Measurements from ENCODE around the gene DLD. TPM values are rescaled to one million over a fixed set of nuclear protein-coding genes. Genes with fewer than 3 reads are reported as not detected.
A peak's percentile ranks its signal among the peaks of the same experiment; 100 is the strongest.

The DLD gene
- total and polyA plus RNA-seq, 2 of the 8 experiments (the other 6 are each of a cell fraction or from before 2014, with no cell fraction given): 63.7 to 88.5 TPM

GRCh38 chr7:107843184-107843583, 47.8 kb upstream of the DLD start:
- FAIRE-seq (no peak), DNase-seq (ENCODE audit: low read depth in 1 of 2, low spot score in 2 of 2) (no peak)
- H3K9me3 ChIP-seq (ENCODE audit: insufficient read depth in 2 of 2, low read depth in 1 of 2, low read length in 1 of 2): peaks cover 3 to 12% of the 10 kb centered on the region in 2 experiments; a peak in 2 of 4 replicates
- H3K4me3 ChIP-seq (ENCODE audit: extremely low read depth in 1 of 4, insufficient read depth in 2 of 4, low read depth in 3 of 4, low read length in 4 of 4): no peak overlapping the region
- no peak overlapping the region for H3K4me2 ChIP-seq (ENCODE audit: insufficient read depth in 1 of 2, low read depth in 2 of 2, low read length in 2 of 2)
- no peaks in the 10 kb centered on the region for H3K27me3 ChIP-seq (replicated peaks in 1 of 4; ENCODE audit: control insufficient read depth in 3 of 4, extremely low read depth in 1 of 4, insufficient read depth in 3 of 4, low read length in 3 of 4)
- 0 out of 2 replicates have a peak overlapping the region, but pooled peaks have one; percentile 2 for H2AFZ ChIP-seq (ENCODE audit: low read length)
- H3K36me3 ChIP-seq (ENCODE audit: control insufficient read depth in 2 of 4, insufficient read depth in 4 of 4, low read length in 3 of 4): no peaks in the 10 kb centered on the region
- no peak overlapping the region for H3K9ac ChIP-seq (replicated peaks in 1 of 4; ENCODE audit: extremely low read depth in 1 of 4, low read depth in 3 of 4, low read length in 3 of 4)
- TF ChIP-seq CTBP2 (IDR thresholded peaks at IDR 0.05; ENCODE audit: borderline replicate concordance, insufficient read depth, insufficient read length, low read length) (no peak), SP1 (IDR thresholded peaks at IDR 0.05; ENCODE audit: low read depth, low read length) (no peak), RFX5 (IDR thresholded peaks at IDR 0.05; ENCODE audit: borderline replicate concordance, low read depth, low read length) (no peak), JUND (IDR thresholded peaks at IDR 0.05; ENCODE audit: low read length) (no peak), SRF (IDR thresholded peaks at IDR 0.05; ENCODE audit: low read depth, low read length) (no peak), GABPA (IDR thresholded peaks at IDR 0.05; ENCODE audit: borderline replicate concordance, insufficient read depth, low read length) (no peak), SP2 (IDR thresholded peaks at IDR 0.05; ENCODE audit: low read length) (no peak), EGR1 (IDR thresholded peaks at IDR 0.05; ENCODE audit: borderline replicate concordance, low read depth, low read length) (no peak), TBP (IDR thresholded peaks at IDR 0.05; ENCODE audit: low read depth, low read length) (no peak), BRCA1 (IDR thresholded peaks at IDR 0.05; ENCODE audit: low read depth, low read length) (no peak), HDAC2 (IDR thresholded peaks at IDR 0.05; ENCODE audit: borderline replicate concordance in 1 of 2, low read depth in 2 of 2, low read length in 2 of 2) (no peak), KDM4A (IDR thresholded peaks at IDR 0.05; ENCODE audit: low read depth, low read length, severe bottlenecking) (no peak)
- H4K91ac ChIP-seq (replicated peaks; ENCODE audit: insufficient read length, low read length): no peak overlapping the region
- H4K20me1 ChIP-seq (replicated peaks in 1 of 2; ENCODE audit: control insufficient read depth in 1 of 2, insufficient read depth in 2 of 2, low read length in 2 of 2): no peaks in the 10 kb centered on the region
- H2BK5ac ChIP-seq (ENCODE audit: low read depth, low read length): no peak overlapping the region
- POLR2A ChIA-PET (ENCODE audit: partially characterized antibody): no interaction called here
- H3K27ac ChIP-seq (ENCODE audit: low read depth, low read length): no peak overlapping the region
- H3K79me2 ChIP-seq (ENCODE audit: control insufficient read depth in 1 of 2, insufficient read depth in 2 of 2, low read length in 2 of 2): no peaks in the 10 kb centered on the region
- no peak overlapping the region for H3K4ac ChIP-seq (replicated peaks; ENCODE audit: insufficient read length, low read depth, low read length)
- H3K23me2 ChIP-seq (ENCODE audit: low read depth, low read length): no peaks in the 10 kb centered on the region
- H2BK20ac ChIP-seq (ENCODE audit: low read length): no peak overlapping the region
- H2AK5ac ChIP-seq (ENCODE audit: low read depth, low read length): no peak overlapping the region
- H3K18ac ChIP-seq (ENCODE audit: extremely low read depth, low read length): no peak overlapping the region
- H3K4me1 ChIP-seq (replicated peaks in 1 of 4; ENCODE audit: control insufficient read depth in 3 of 4, insufficient read depth in 4 of 4, low read length in 3 of 4): no peaks in the 10 kb centered on the region
- no peak overlapping the region for H4K5ac ChIP-seq (ENCODE audit: insufficient read length, low read depth, low read length)
- no peaks in the 10 kb centered on the region for H3K79me1 ChIP-seq (ENCODE audit: low read depth, low read length)
- no peak overlapping the region for H2BK120ac ChIP-seq (replicated peaks; ENCODE audit: low read depth, low read length)
- no peak overlapping the region for H2BK15ac ChIP-seq (ENCODE audit: low read length)
- H3K14ac ChIP-seq (ENCODE audit: insufficient read length): no peak overlapping the region
- CTCF ChIA-PET (ENCODE audit: partially characterized antibody): no interaction called here
- no peak overlapping the region for H4K8ac ChIP-seq (ENCODE audit: extremely low read depth, insufficient read depth, low read length)
- WGBS, 2 experiments (ENCODE audit: extremely low coverage in 1 of 2, insufficient coverage in 1 of 2, insufficient read length in 1 of 2, insufficient replicate concordance in 2 of 2, low coverage in 1 of 2, low lambda C conversion rate in 2 of 2, missing lambda C conversion rate in 1 of 2): 90% methylated on average over 16 of the region's 16 CpGs; no CpG with 5 or more reads in 1 of the 2 experiments
- H2BK12ac ChIP-seq (ENCODE audit: low read depth, low read length): no peak overlapping the region
- no peak overlapping the region for H3K56ac ChIP-seq (replicated peaks; ENCODE audit: insufficient read length, low read depth, low read length)
- H3K23ac ChIP-seq (ENCODE audit: insufficient read length): no peak overlapping the region

Measured in H1 (cell line).